ENCODE data around the gene SYT9.

GRCh38 chr11:7471071-7471470 is 219.4 kb downstream of the SYT9 start:
- TF ChIP-seq RAD21 (IDR thresholded peaks at IDR 0.05; ENCODE audit: low read length) (no peak), CTCF (conservative IDR thresholded peaks at IDR 0.05; ENCODE audit: low read depth, low read length) (no peak), POLR2A (IDR thresholded peaks at IDR 0.05; ENCODE audit: low read depth, low read length) (no peak), ELK1 (IDR thresholded peaks at IDR 0.05; ENCODE audit: borderline replicate concordance, low read depth, low read length) (no peak), NFE2L2 (IDR thresholded peaks at IDR 0.05; ENCODE audit: low read depth, low read length) (no peak), MXI1 (IDR thresholded peaks at IDR 0.05; ENCODE audit: borderline replicate concordance, low read depth, low read length) (no peak), MAFK (IDR thresholded peaks at IDR 0.05; ENCODE audit: low read depth, low read length) (no peak), BHLHE40 (IDR thresholded peaks at IDR 0.05; ENCODE audit: low read depth, low read length) (no peak), CHD1 (IDR thresholded peaks at IDR 0.05; ENCODE audit: low read depth, low read length) (no peak), CEBPB (IDR thresholded peaks at IDR 0.05; ENCODE audit: low read depth, low read length) (no peak)
